GM10847 (cell line): Measurements from ENCODE around the gene MAP3K20.

Experiments
- POLR2A ChIP-seq: IDR thresholded peaks from 2 replicates; pipeline ENCODE4 v1.6.1; 2011; ENCODE audit not compliant: insufficient read length; ENCODE audit errors: extremely low read depth

The MAP3K20 gene

DNA sequence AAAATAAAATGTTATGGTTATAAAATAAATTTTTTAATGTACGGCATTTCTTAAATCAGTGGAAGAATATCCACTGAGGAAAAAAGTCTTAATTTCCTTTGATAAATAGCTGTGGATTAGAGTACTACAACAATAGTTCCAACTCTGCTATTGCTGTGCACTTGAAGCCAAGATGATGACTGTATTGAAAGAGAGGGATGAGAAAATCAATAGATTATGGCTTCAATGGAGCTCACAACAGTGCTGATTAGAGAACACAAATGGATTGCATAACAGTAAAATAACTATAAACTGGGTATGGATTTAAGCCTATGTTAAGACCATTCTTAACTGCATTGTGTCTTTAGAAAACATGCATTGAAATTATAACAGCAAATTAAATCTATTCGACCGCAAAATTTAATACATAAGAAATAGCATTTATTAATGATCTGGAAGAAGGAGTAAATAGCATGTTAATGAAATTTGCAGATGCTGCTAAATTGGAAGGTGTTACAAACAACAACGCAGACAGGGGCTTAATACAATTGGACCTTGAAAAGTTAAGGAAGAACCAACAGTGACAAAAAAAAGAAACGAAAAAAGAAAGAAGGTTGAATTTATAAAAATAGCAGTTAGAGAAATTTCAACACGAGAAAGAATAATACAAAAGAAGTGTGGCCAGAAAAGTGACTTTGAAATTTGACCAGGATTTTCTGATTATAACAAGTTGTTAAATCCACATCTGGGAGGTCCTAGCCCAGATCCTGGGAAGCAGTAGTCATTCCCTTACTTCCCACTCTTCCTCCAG lies 8.6 kb upstream of the MAP3K20 start:
- no peak for TF ChIP-seq POLR2A

DNA sequence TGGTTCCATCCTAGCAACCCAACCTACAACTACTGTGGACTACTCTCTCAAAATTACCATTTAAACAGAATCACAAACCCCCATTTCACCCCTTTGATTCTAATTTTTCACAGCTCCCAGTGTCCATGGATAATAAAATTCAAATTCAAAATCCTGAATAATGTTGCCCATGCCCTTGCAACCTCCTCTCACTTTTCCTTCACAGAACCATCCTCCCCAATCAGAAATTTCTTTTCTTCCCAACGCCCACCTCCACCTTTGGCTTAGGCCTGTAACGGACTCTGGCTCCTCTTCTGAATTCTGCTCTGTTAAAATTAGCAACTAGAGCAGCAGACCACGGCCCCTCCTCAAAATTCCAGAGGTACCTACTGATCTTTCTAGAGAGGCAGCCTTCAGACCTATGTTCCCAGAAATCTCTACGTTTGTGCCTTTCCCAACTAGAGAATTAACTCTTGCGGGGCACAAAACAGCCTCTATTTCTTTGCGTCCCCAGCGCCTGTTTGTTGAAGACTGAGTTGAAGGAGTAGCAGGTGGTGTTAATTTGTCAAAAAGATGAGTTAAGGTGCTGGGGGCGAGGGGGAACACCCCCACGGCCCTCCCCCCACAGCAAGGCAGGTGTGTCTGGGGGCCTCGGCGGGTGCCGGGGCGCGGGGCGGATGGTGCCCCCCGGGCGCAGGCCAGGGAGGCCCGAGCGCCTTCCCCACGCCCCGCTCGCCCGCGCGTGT lies 428 bp upstream of the MAP3K20 start:
- no peak for TF ChIP-seq POLR2A

DNA sequence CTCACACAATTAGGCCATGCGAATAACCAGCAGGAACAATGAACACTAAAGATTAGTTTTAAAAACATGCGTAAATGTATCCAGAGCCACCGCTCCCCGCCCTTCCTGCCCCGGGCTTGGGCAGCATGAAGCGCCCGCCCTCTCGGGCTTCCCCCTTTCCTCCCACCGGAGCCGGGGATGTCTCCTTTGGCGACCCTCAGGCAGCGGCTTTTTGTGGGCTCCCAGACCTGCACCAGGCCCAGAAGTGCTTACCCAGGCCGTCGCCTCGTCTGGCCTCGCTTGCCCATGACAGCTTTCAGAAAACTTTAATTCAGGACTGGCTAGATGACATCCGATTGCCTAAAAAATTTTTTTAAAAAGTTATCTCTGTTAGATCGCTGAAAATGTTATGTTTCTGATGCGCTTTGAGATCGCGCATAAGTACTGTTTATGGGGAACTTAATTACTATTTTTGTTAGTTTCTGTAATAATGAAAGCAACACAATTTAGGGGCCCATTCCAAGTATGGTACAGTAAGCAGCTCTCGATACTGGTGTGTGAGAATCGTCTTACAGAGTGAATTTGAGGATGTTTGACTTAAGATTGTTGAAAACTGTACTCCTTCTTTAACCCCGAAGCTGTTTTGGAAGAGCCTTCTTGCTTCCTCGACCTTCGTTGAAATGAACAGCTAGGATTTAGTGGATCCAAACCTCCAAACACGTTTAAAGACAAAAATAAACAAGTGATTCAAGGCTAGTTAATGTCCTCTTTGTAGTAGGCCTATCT lies 1.1 kb downstream of the MAP3K20 start:
- TF ChIP-seq POLR2A, result no peak

DNA sequence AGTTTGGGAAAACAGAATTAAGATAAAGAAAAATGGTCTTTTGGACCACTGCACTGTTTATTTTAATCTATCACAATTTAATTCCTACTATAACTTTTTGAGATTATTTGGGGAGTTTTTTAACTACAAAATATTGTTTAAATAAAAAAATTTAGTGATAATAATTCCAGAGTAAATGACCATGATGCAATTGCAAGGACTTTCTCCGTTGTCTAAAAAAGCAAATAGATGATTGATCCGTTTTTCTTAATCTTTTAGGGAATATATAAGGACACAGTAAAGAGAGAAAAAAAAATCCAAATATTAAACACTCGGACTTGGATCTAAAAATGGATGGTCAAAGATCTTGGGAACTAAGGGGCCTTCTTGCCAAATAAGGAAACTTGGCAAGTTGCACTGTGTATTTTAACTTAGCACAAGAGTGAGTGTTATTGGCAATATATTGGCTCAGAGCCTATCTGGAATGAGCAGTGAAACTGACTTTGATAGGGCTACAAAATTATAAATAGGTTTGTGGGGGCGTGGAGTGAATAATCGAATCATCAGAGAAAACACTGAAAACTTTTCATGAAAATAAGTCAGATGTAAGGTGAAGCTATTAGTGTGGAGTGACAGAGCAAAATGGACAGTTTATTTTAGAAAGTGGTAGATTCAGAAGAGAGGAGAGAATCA lies 2.0 kb downstream of the MAP3K20 start:
- no peak for TF ChIP-seq POLR2A

DNA sequence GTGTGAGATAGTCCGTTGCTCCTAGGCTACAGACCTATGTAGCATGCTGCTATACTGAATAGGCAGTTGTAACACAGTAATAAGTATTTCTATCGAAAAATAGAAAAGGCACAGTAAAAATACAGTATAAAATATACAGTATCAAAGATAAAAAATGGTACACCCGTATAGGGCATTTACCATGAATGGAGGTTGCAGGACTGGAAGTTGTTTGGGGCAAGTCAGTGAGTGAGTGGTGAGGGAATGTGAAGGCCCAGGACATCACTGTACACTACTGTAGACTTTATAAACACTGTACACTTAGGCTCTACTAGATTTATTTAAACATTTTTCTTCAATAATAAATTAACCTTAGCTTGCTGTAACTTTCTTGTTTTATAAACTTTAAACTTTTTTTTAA lies 3.5 kb downstream of the MAP3K20 start:
- no peak for TF ChIP-seq POLR2A

DNA sequence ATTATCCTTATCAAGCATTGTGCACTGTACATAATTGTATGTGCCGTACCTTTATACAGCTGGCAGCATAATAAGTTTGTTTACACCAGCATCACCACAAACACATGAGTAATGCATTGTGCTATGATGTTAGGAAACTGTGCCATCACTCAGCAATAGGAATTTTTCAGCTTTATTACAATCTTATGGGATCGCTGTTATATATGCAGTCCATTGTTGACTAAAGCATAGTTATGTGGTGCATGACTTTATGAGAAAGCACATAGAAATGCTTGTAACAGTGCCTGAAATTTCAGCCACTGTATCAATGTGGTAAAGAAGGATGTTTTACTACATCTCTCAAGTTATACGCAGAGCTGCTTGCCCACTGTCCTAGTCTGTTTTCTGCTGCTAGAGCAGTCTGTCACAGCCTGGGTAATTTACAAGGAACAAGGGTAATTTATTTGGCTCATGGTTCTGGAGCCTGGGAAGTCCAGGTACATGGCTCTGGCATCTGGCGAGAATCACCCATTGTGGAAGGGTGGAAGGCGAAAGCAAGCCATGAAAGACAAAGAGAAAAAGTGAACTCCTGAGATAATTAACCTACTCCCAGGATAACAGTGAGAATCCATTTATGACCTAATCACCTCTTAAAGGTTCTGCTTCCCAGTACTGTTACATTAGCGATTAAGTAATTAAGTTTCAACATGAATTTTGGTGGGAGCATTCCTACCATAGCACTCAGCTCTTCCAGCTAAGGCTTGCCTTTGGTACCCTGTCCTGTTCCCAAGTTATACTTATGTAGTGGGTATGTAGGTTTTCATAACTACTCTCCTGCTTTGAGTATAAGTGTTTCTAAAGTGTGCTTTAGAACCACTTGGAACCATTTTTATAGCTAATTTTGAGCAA lies 4.6 kb downstream of the MAP3K20 start:
- TF ChIP-seq POLR2A, result no peak

DNA sequence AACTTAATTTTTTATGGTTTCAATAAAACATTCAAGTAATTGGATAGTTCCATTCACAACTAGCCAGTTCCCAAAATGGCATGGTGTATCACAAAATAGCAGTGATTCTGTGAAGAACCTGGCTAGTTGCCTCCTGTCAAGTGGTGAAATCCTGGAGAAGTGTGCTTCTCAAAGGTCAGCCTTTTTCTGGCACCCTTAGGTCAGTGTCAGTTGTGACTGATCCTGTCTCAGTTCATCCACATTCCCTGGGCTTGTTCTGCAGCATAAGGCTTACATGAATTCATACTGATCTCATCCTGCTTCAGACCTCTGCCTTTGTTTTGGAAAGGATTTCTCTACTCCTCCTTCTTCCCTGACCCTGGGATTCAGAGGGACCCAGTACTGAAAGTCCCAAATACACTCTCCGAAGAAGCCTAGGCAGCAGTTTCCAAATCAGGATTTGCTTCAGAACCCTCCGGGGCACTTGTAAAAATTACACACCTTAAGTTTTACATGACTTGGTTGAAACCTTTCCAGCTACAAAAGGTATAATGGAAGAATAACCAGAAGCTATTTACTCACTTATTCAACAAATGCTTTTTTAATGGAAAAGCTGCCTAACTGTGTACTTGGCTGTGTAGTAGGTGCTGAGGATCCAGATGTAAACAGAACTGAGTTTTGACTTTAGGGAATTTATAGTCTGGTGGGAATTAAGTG lies 11.0 kb downstream of the MAP3K20 start:
- no peak for TF ChIP-seq POLR2A

DNA sequence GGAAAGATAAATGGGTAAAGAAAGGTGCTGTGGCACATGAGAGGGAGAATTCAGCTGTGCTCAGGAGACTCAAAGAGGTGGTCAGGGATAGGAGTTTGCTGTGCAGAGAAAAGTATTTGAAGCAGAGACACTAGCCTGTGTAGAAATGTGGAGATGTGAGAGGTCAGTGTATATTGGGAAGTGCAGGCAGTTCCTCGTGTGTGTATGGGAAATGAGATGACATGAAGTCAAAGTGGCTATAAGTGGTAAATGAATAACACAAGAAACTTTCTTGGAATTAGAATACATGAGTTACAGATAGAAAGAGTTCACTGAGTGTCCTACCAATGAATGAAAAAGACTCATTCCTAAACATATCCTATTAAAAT lies 11.6 kb downstream of the MAP3K20 start:
- TF ChIP-seq POLR2A, result no peak

DNA sequence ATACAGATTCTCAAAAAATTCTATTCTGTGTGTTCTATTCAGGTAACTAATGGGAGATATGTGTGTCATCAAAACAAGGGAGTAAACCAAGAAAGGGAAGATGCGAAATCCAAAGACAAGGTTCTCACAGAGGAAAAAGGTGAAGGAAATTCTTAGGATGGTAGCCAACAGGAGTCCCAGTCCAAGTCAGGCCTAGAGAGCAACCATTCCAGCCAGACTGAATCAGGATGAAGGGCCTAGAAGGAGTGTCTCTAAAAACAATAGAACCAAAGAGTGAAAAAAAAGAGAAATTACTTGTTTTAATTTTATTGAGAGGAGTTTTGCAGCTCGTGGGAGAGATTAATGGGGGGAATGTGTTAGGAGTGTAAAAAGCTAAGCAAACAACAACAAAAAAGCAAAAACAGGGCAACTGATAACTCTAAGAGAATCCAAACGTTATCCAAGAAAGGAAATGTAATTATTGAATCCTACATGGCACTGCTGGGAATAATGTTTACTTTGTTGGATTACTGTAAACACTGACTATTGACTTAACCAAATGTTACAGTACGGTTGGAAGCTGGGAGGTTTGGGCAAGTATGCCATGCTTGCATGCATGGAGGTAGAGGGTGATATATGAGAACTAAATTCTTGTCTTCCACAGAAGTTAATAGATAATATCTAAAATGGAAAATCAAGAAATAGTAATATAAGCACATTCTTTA lies 12.3 kb downstream of the MAP3K20 start:
- no peak for TF ChIP-seq POLR2A

DNA sequence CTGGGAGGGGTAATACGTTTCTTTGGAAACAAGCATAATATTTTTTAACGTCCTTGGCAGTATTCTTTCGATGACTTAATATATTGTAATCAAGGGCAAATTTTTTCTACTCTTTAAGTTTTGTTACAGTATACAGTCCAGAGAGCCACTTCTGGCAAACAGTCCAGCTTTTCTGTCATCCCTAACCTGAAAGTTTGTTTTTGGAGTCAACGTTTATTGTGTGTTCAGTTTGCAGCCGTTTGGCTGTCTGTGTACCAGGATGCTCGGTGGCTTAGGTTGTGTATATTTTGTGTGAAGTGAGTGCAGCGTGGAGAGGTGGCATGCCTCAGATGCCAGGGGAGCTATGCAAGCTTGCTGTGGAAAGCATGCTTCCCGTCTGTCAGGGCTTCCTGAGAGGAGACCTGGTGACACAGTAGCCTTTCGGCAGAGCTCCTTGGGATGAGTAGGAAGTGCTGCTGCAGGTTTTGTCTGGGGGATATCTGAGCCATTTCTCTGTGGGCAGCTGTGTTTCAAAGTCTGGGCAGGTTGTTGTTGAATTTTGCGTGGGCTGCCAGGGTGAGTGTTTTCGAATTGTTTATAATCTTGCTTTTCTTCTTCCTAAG lies 14.7 kb downstream of the MAP3K20 start:
- no peak for TF ChIP-seq POLR2A

DNA sequence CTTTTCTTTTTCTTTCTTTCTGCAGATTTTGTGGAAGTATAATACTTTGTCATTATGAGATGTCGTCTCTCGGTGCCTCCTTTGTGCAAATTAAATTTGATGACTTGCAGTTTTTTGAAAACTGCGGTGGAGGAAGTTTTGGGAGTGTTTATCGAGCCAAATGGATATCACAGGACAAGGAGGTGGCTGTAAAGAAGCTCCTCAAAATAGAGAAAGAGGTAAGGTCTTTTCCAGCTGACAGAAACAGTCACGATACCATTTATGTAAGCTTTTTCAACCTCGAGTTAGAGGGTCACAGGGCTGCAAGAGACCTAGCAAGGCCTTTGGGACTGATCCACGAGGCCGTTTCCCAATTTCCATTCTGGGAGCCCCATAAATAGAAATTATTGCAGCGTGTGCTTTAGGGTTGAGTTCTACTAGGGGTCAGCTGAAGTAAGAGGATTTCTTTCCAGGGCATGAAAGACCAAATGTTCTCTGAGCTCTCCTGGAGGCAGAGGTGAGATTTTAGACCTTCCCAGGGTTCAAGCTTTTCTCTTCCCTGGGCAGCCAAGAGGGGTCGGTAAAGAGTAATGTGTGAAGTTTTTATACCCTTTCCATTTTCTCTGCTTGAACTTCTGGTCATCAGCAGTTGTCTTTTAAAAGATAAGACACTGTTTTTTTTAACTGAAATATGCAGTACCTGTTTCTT lies 15.5 kb downstream of the MAP3K20 start:
- TF ChIP-seq POLR2A, result no peak

DNA sequence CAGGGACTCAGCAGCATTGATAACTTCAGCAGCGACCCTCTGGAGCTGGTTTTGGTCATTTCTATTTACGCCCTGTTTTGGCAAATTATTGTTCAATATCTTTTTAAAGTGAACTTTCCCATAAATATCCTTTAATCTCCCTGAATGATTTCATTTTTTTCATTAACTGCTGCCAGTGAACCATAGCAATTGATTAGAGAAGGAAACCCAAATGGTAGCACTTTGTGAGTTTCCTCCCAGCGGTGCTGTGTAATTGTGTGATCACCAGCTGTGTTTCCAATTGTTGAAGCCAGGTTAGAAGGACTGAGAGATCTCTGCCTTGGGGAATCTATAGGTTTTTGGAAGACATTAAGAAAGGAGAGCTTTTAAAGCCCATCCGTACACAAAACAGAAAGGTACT lies 16.3 kb downstream of the MAP3K20 start:
- no peak for TF ChIP-seq POLR2A
